IPS-18a (cell line): Measurements from ENCODE around the gene CAMK2B.
"Not testable (repeated sequence)": the region's sequence is repeated elsewhere in the genome, so short reads cannot be mapped to it uniquely, and the experiment has no call there.

Experiments
- H3K27ac ChIP-seq: one replicate; pipeline ENCODE4 v1.5.1; 2013; ENCODE audit warnings: low read length
- H3K27me3 ChIP-seq: one replicate; pipeline ENCODE4 v1.6.1; 2013; ENCODE audit warnings: mild to moderate bottlenecking, low read length; ENCODE audit not compliant: control insufficient read depth, insufficient read depth
- H3K36me3 ChIP-seq: one replicate; pipeline ENCODE4 v1.6.1; 2013; ENCODE audit warnings: low read depth, low read length; ENCODE audit not compliant: control insufficient read depth
- H3K4me1 ChIP-seq: one replicate; pipeline ENCODE4 v1.6.1; 2013; ENCODE audit warnings: low read depth, low read length; ENCODE audit not compliant: control insufficient read depth
- H3K4me3 ChIP-seq: one replicate; pipeline ENCODE4 v1.5.1; 2013; ENCODE audit warnings: low read length
- H3K9ac ChIP-seq: one replicate; pipeline ENCODE4 v1.6.1; 2013; ENCODE audit warnings: mild to moderate bottlenecking, low read length, moderate library complexity
- H3K9me3 ChIP-seq: one replicate; pipeline ENCODE4 v1.6.1; 2013; ENCODE audit warnings: low read depth, low read length; ENCODE audit not compliant: control insufficient read depth

The CAMK2B gene

GRCh38 chr7:44172803-44173424 lies 152.5 kb downstream of the CAMK2B start:
- Histone ChIP-seq H3K27me3 (no peaks in the 10 kb centered on the region), H3K9ac (no peak overlapping the region), H3K4me3 (no peak overlapping the region), H3K27ac (no peak overlapping the region), H3K9me3 (no peaks in the 10 kb centered on the region), H3K4me1 (peaks cover 7% of the 10 kb centered on the region), H3K36me3 (no peaks in the 10 kb centered on the region)

- no peak overlapping the region for H3K27ac ChIP-seq
- no peak overlapping the region for H3K9ac ChIP-seq
- no peaks in the 10 kb centered on the region for H3K36me3 ChIP-seq
- H3K9me3 ChIP-seq: no peaks in the 10 kb centered on the region
- H3K4me3 ChIP-seq: no peak overlapping the region
- peaks cover 3% of the 10 kb centered on the region for H3K4me1 ChIP-seq
- H3K27me3 ChIP-seq: no peaks in the 10 kb centered on the region
Measured at GRCh38 chr7:44172352-44172751, 153.0 kb downstream of the CAMK2B start.

GRCh38 chr7:44171901-44172300 lies 153.5 kb downstream of the CAMK2B start:
- not testable (repeated sequence) for H3K9me3 ChIP-seq, H3K36me3 ChIP-seq, H3K27ac ChIP-seq, H3K27me3 ChIP-seq, H3K4me3 ChIP-seq, H3K9ac ChIP-seq, H3K4me1 ChIP-seq

GRCh38 chr7:44167920-44168319 lies 157.5 kb downstream of the CAMK2B start:
- H3K9ac ChIP-seq: no peak overlapping the region
- H3K4me1 ChIP-seq: peaks cover 7% of the 10 kb centered on the region
- H3K36me3 ChIP-seq: no peaks in the 10 kb centered on the region
- no peaks in the 10 kb centered on the region for H3K9me3 ChIP-seq
- no peaks in the 10 kb centered on the region for H3K27me3 ChIP-seq
- no peak overlapping the region for H3K27ac ChIP-seq
- no peak overlapping the region for H3K4me3 ChIP-seq
